Transverse colon (tissue), 4 donors: Measurements from ENCODE around the gene C16orf54. TPM values are rescaled to one million over a fixed set of nuclear protein-coding genes. Genes with fewer than 3 reads are reported as not detected.
"Not testable (repeated sequence)": the region's sequence is repeated elsewhere in the genome, so short reads cannot be mapped to it uniquely, and the experiment has no call there.

Experiments used
- DNase-seq: peaks from one replicate; pipeline ENCODE4 v3.0.0-alpha.2; 2019
- H3K27ac ChIP-seq, 4 donors: fragments of 200-600 bp; sonication (generic); 2 replicates each; pipeline ENCODE4 v1.5.1; 2016 to 2018; ENCODE audit warnings: inconsistent platforms in 4 of 4
- H3K27me3 ChIP-seq: fragments of 200-600 bp; sonication (generic); 2 replicates; pipeline ENCODE4 v1.5.1; 2017; ENCODE audit warnings: inconsistent platforms
- H3K36me3 ChIP-seq, 4 donors: fragments of 200-600 bp; sonication (generic); 2 replicates each; pipeline ENCODE4 v1.5.1; 2017 to 2019; ENCODE audit warnings: inconsistent platforms in 4 of 4
- H3K4me1 ChIP-seq, 4 donors: fragments of 200-600 bp; sonication (generic); 2 replicates each; pipeline ENCODE4 v1.5.1; 2017 to 2020; ENCODE audit warnings: inconsistent platforms in 4 of 4
- H3K4me3 ChIP-seq, 4 donors: fragments of 200-600 bp; sonication (generic); 1 replicate in 1 of 4; 2 replicates in 3 of 4; pipeline versions ENCODE4 v1.5.1 to v1.6.1; 2017 to 2019; ENCODE audit warnings: inconsistent platforms in 4 of 4
- H3K9me3 ChIP-seq, 2 donors: fragments of 200-600 bp; sonication (generic); 2 replicates each; pipeline ENCODE4 v1.5.1; 2017 to 2019; ENCODE audit warnings: inconsistent platforms in 2 of 2
- EP300 ChIP-seq: sonication (generic); formaldehyde crosslinking; IDR thresholded peaks from one replicate; pipeline ENCODE4 v1.6.1; 2017; ENCODE audit warnings: antibody characterized with exemption, low read depth
- POLR2A ChIP-seq: fragments of 450-650 bp; IDR thresholded peaks from one replicate; pipeline ENCODE4 v1.6.1; 2016; ENCODE audit warnings: antibody characterized with exemption, mild to moderate bottlenecking, moderate library complexity
- POLR2AphosphoS5 ChIP-seq, 3 donors: sonication (generic); formaldehyde crosslinking; IDR thresholded peaks; one replicate each; pipeline ENCODE4 v1.6.1; 2016; ENCODE audit warnings: antibody characterized with exemption in 3 of 3
- WGBS, 2 donors: methylation state at CpG; one replicate each; pipeline ENCODE4 v1.1.5; 2018; ENCODE audit warnings: low coverage in 1 of 2; 5-methylcytosine and 5-hydroxymethylcytosine counted together
- in situ Hi-C, 4 donors: fragments of 200-750 bp; cut with MboI; loops; one replicate each; pipeline versions ENCODE4 v1.15.0 to v1.15.1; 2017; ENCODE audit warnings: low sequenced_read_pairs in 3 of 4, low pct_ligation_motif_present in 1 of 4, low pct_unique_long_range_greater_than_20kb in 1 of 4
- intact Hi-C: fragments of 100-400 bp; cut with DNase I; formaldehyde crosslinking; loops from one replicate; pipeline ENCODE4 v1.15.1; 2023; ENCODE audit warnings: low total_unique reads
- total RNA-seq, 4 donors: library from RNA; depleted of rRNA; stranded (reverse); fragments of >200 nt; gene quantifications; one replicate each; pipeline ENCODE4 v1.1.0, GENCODE V29; 2016
- TF ChIP-seq, protein P1 (sequence below), 5 experiments: fragments of 200-600 bp in 3 of 5; fragments of 450-650 bp in 2 of 5; sonication (generic) in 3 of 5; IDR thresholded peaks; 1 replicate in 2 of 5; 2 replicates in 3 of 5; pipeline ENCODE4 v1.5.1; 2016 to 2017; ENCODE audit warnings: antibody characterized with exemption in 5 of 5, inconsistent platforms in 3 of 5, mild to moderate bottlenecking in 2 of 5, moderate library complexity in 1 of 5

The C16orf54 gene
- total RNA-seq, 4 donors from 2014 or later, result 3.0 to 8.2 (median 3.8) TPM; not detected in 1

DNA sequence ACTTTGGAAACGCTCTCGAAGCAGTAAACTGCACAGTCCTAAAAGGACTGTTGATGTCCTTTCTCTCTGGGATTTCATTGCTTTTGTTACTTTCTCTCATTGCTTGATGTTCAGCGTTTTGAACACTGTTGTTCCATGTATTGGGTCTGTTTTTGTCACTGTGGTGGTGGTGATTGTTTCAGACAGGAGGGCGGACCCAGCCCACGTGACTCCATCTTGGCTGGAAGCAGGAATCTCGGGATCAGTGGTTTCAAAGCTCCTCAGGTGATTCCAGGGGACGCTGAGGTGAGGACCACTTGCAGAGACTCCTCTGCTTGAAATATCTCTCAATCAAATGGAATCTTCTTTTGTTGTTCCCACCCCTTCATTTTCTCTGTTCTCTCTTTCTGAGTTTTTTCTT lies 18.3 kb downstream of the C16orf54 start:
- Histone ChIP-seq H3K27me3 (no peaks in the 10 kb centered on the region), H3K9me3 (no peaks in the 10 kb centered on the region), H3K36me3 (no peaks in the 10 kb centered on the region), H3K4me1 (peaks cover 0 to 6% (median 0%) of the 10 kb centered on the region in 4 donors), H3K27ac (no peak overlapping the region), H3K4me3 (no peak overlapping the region)
- no peak for TF ChIP-seq POLR2A
- TF ChIP-seq, protein P1, sequence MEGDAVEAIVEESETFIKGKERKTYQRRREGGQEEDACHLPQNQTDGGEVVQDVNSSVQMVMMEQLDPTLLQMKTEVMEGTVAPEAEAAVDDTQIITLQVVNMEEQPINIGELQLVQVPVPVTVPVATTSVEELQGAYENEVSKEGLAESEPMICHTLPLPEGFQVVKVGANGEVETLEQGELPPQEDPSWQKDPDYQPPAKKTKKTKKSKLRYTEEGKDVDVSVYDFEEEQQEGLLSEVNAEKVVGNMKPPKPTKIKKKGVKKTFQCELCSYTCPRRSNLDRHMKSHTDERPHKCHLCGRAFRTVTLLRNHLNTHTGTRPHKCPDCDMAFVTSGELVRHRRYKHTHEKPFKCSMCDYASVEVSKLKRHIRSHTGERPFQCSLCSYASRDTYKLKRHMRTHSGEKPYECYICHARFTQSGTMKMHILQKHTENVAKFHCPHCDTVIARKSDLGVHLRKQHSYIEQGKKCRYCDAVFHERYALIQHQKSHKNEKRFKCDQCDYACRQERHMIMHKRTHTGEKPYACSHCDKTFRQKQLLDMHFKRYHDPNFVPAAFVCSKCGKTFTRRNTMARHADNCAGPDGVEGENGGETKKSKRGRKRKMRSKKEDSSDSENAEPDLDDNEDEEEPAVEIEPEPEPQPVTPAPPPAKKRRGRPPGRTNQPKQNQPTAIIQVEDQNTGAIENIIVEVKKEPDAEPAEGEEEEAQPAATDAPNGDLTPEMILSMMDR (IDR thresholded peaks at IDR 0.05), result no peak
- no peak for TF ChIP-seq POLR2AphosphoS5 (IDR thresholded peaks at IDR 0.05)
- TF ChIP-seq EP300, result no peak
- 86% methylated on average over 4 to 7 of the region's 7 CpGs for WGBS, 2 donors
- in situ Hi-C loops, result no loop called here
- intact Hi-C loops, result no loop called here
- no peak for DNase-seq

DNA sequence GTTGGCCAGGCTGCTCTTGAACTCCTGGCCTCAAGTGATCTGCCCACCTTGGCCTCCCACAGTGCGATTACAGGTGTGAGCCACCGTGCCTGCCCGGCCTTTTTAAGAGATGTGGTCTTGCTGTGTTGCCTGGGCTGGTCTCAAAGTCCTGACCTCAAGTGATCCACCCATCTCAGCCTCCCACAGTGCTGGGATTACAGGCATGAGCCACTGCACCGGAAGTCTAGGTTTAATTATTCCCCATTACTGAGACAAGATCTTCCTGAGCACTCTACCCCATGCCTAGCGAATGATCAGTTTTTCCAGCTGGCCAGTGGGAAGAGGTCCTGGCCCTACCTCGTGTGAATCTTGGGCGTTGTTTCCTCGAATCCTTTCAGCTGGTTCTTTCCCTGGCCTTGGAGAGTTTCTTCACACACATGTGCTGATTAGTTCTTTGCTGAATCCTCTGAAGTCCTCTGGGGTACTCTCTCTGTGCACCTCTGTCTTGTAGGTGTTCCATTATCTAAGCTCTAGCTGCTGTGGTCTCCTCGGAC lies 18.9 kb downstream of the C16orf54 start:
- Histone ChIP-seq H3K4me3 (no peak overlapping the region), H3K4me1 (peaks cover 0 to 6% (median 0%) of the 10 kb centered on the region in 4 donors), H3K27ac (no peak overlapping the region), H3K27me3 (no peaks in the 10 kb centered on the region), H3K36me3 (no peaks in the 10 kb centered on the region), H3K9me3 (no peaks in the 10 kb centered on the region)
- WGBS, 2 donors, result 84% methylated on average over 9 of the region's 9 CpGs; no CpG with 5 or more reads in 1 of the 2 donors
- intact Hi-C loops, result no loop called here
- TF ChIP-seq POLR2A (no peak), POLR2AphosphoS5 (IDR thresholded peaks at IDR 0.05) (no peak), EP300 (no peak)
- in situ Hi-C loops, result no loop called here
- DNase-seq, result no peak

DNA sequence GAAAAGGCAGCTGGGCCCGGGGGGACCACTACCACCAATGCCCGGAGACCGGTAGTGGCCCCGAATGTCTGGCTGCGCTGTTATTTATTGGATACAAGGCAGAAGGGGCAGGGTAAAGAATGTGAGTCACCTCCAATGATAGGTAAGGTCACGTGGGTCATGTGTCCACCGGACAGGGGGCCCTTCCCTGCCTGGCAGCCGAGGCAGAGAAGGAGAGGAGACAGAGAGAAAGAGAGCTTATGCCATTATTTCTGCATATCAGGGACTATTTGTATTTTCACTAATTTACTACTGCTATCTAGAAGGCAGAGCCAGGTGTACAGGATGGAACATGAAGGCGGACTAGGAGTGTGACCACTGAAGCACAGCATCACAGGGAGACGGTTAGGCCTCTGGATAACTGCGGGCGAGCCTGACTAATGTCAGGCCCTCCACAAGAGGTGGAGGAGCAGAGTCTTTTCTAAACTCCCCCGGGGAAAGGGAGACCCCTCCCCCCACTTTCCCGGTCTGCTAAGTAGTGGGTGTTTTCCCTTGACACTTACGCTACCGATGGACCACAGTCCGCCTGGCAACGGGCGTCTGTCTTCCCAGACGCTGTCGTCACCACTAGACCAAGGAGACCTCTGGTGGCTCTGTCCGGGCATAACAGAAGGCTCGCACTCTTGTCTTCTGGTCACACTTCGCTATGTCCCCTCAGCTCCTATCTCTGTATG lies 24.5 kb downstream of the C16orf54 start:
- DNase-seq, result peak; percentile 78
- H3K27ac ChIP-seq, H3K4me1 ChIP-seq, H3K4me3 ChIP-seq, intact Hi-C loops, H3K9me3 ChIP-seq, H3K36me3 ChIP-seq, in situ Hi-C loops, H3K27me3 ChIP-seq: not testable (repeated sequence)
- 42% methylated on average over 24 of the region's 24 CpGs; no CpG with 5 or more reads in 1 of the 2 donors for WGBS, 2 donors
- TF ChIP-seq, protein P1 (IDR thresholded peaks at IDR 0.05), result peak; percentile 41 to 62 (median 56)

DNA sequence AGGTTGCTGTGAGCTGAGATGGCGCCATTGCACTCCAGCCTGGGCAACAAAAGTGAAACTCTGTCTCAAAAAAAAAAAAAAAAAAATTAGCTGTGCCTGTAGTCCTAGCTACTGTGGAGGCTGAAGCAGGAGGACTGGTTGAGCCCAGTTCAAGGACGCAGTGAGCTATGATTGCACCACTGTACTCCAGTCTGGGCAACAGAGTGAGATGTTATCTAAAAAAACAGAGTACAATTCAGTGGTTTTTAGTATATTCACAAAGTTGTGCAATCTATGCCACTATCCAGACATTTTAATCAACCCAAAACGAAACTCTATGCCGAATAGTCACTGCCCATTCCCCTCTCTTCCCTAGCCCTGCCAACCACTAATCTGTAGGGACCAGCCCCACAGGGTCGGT lies 25.1 kb downstream of the C16orf54 start:
- intact Hi-C loops, result no loop called here

More for the DNA sequence above, 25.1 kb downstream of the C16orf54 start:
- Histone ChIP-seq H3K4me1 (peaks cover 0 to 3% (median 0%) of the 10 kb centered on the region in 4 donors), H3K9me3 (no peaks in the 10 kb centered on the region), H3K4me3 (no peak overlapping the region), H3K27me3 (no peaks in the 10 kb centered on the region), H3K36me3 (no peaks in the 10 kb centered on the region), H3K27ac (no peak overlapping the region)
- in situ Hi-C loops, result no loop called here
- WGBS, 2 donors, result 84 to 86% methylated on average over 1 to 5 of the region's 5 CpGs
- TF ChIP-seq POLR2A (no peak), EP300 (no peak), POLR2AphosphoS5 (IDR thresholded peaks at IDR 0.05) (no peak)
- TF ChIP-seq, protein P1 (IDR thresholded peaks at IDR 0.05), result no peak
- no peak for DNase-seq
